ENCODE results near the gene ATF7IP.

Gene ATF7IP

DNA sequence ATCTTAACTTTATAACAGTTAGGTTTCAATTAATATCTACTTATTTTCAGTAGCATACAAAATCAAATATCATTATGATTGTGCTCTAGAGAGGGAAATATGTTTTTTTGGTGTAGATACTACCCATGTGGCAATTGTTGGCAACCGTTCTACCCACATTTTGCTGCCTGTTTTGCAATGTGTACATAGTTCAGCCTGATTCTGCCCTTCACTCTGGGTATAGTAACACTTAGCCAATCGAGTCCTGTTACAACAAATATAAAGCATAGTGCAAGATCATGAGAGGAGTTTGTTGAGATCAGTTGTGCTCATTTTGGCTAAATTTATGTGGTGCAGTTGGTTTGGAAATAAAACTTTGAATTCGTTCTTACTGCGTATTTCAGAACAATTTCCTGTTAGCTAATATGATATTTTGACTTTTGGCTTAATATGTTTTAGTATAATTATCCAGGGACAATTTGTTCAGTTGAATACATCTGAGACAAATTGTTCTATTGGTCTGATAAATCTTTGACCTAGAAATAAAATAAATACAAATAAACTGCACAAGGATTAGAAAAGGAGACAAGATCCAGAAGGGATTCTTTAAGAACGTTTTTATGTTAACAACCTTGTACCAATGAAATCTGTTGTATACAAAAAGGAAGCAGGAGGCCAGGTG, 76.9 kb downstream of the ATF7IP start:
- TF ChIP-seq, protein P1, sequence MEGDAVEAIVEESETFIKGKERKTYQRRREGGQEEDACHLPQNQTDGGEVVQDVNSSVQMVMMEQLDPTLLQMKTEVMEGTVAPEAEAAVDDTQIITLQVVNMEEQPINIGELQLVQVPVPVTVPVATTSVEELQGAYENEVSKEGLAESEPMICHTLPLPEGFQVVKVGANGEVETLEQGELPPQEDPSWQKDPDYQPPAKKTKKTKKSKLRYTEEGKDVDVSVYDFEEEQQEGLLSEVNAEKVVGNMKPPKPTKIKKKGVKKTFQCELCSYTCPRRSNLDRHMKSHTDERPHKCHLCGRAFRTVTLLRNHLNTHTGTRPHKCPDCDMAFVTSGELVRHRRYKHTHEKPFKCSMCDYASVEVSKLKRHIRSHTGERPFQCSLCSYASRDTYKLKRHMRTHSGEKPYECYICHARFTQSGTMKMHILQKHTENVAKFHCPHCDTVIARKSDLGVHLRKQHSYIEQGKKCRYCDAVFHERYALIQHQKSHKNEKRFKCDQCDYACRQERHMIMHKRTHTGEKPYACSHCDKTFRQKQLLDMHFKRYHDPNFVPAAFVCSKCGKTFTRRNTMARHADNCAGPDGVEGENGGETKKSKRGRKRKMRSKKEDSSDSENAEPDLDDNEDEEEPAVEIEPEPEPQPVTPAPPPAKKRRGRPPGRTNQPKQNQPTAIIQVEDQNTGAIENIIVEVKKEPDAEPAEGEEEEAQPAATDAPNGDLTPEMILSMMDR (IDR thresholded peaks at IDR 0.05; ENCODE audit: insufficient read depth, low read length, poor library complexity, severe bottlenecking): no peak

DNA sequence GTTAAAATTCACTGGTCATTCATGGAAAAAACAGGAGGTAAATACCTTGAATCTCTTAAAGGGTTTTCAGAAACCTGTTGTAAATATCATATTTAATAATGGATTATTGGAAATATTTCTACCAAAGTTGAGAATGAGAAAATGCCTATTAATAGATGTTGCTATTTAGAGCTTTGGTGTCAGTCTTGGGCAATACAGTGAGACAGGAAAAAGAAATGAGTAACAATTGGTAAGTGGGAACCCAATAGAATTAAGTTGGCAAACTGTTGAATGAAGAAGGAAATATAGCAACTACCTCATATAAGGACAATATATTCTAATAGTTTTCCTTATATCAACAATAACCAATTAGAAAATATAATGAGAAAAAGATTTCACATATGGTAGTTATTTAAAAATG, 78.0 kb downstream of the ATF7IP start:
- H3K36me3 ChIP-seq (ENCODE audit: control insufficient read depth, insufficient read depth, low read length): peaks cover 8% of the 10 kb centered on the region
- TF ChIP-seq, protein P1 (IDR thresholded peaks at IDR 0.05; ENCODE audit: insufficient read depth, low read length, poor library complexity, severe bottlenecking): no peak
- no peak for DNase-seq (ENCODE audit: extremely low read depth, insufficient read length)

More for the DNA sequence above, 76.9 kb downstream of the ATF7IP start:
- Histone ChIP-seq H3K27me3 (replicated peaks; ENCODE audit: control insufficient read depth, insufficient read depth, low read length) (no peaks in the 10 kb centered on the region), H3K4me3 (replicated peaks; ENCODE audit: low read depth, low read length) (no peak overlapping the region), H3K36me3 (ENCODE audit: control insufficient read depth, insufficient read depth, low read length) (peaks cover 7% of the 10 kb centered on the region)
- no peak for DNase-seq (ENCODE audit: extremely low read depth, insufficient read length)

DNA sequence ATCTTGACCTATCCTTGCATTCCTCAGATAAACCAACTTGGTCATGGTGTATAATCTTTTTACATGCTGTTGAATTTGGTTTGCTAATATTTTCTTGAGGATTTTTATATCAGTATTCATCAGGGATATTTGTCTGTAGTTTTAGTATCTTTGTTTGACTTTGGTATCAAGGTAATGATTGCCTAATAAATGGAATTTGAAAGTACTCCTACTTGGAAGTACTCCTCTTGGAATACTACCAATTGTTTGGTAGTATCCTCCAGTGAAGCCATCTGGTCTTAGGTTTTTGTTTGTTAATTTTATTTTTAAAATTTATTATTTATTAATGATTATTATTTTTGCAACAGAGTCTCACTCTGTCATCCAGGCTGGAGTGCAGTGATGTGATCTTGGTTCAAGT, 85.0 kb downstream of the ATF7IP start:
- Histone ChIP-seq H3K4me3 (replicated peaks; ENCODE audit: low read depth, low read length) (no peak overlapping the region), H3K36me3 (ENCODE audit: control insufficient read depth, insufficient read depth, low read length) (peaks cover 4% of the 10 kb centered on the region), H3K27me3 (replicated peaks; ENCODE audit: control insufficient read depth, insufficient read depth, low read length) (no peaks in the 10 kb centered on the region)
- TF ChIP-seq, protein P1 (IDR thresholded peaks at IDR 0.05; ENCODE audit: insufficient read depth, low read length, poor library complexity, severe bottlenecking): no peak
- DNase-seq (ENCODE audit: extremely low read depth, insufficient read length): no peak

More for the DNA sequence above, 78.0 kb downstream of the ATF7IP start:
- no peaks in the 10 kb centered on the region for H3K27me3 ChIP-seq (replicated peaks; ENCODE audit: control insufficient read depth, insufficient read depth, low read length)
- no peak overlapping the region for H3K4me3 ChIP-seq (replicated peaks; ENCODE audit: low read depth, low read length)

DNA sequence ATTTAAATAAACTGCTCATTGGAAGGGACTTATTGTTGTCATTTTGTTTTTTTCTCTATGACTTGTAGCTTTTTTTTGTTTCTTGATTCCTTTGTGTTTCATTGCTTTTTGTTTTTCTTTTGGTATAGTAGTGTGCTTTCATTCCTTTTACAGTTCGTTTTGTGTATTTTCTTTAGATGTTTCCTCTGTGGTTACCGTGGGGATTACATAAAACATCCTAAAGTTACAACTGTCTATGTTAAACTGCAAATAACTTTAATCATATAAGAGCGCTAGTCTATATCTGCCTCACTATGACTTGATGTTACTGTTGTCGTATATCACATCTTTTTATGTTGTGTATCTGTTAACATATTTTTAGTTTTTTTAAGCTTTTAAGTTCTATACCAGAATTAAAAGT, 86.9 kb downstream of the ATF7IP start:
- Histone ChIP-seq H3K36me3 (ENCODE audit: control insufficient read depth, insufficient read depth, low read length) (peaks cover 6% of the 10 kb centered on the region), H3K27me3 (replicated peaks; ENCODE audit: control insufficient read depth, insufficient read depth, low read length) (no peaks in the 10 kb centered on the region), H3K4me3 (replicated peaks; ENCODE audit: low read depth, low read length) (no peak overlapping the region)
- DNase-seq (ENCODE audit: extremely low read depth, insufficient read length): no peak
- TF ChIP-seq, protein P1 (IDR thresholded peaks at IDR 0.05; ENCODE audit: insufficient read depth, low read length, poor library complexity, severe bottlenecking): no peak

DNA sequence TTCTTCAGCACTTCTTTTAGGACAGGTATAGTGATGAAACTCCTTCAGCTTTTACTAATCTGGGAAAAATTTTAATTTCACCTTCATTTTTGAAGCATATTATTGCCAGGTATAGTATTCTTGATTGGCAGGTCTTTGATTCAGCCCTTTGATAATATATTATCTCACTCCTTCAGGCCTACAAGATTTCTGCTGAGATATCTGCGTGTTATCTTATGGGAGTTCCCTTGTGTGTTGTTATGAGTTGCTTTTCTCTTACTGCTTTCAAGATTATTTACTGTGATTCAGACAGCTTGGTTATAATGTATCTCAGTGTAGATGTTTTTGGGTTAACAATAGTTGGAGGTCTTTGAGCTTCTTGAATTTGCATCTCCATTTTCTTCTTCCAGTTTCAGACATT, 87.4 kb downstream of the ATF7IP start:
- no peak for DNase-seq (ENCODE audit: extremely low read depth, insufficient read length)
- no peak overlapping the region for H3K4me3 ChIP-seq (replicated peaks; ENCODE audit: low read depth, low read length)
- no peaks in the 10 kb centered on the region for H3K27me3 ChIP-seq (replicated peaks; ENCODE audit: control insufficient read depth, insufficient read depth, low read length)
- TF ChIP-seq, protein P1 (IDR thresholded peaks at IDR 0.05; ENCODE audit: insufficient read depth, low read length, poor library complexity, severe bottlenecking): no peak
- H3K36me3 ChIP-seq (ENCODE audit: control insufficient read depth, insufficient read depth, low read length): peaks cover 6% of the 10 kb centered on the region
